GM19468 (cell line): Measurements from ENCODE around the gene RPS17.
"Not testable (repeated sequence)": the region's sequence is repeated elsewhere in the genome, so short reads cannot be mapped to it uniquely, and the experiment has no call there.

ENCODE experiments used
- ATAC-seq: cut with Tn5 transposase; IDR thresholded peaks from one replicate; pipeline ENCODE4 v1.9.1; 2021; ENCODE audit warnings: mild to moderate bottlenecking, moderate library complexity, moderate number of reproducible peaks; ENCODE audit not compliant: unreplicated experiment; ENCODE audit errors: extremely low read depth

Gene RPS17

DNA sequence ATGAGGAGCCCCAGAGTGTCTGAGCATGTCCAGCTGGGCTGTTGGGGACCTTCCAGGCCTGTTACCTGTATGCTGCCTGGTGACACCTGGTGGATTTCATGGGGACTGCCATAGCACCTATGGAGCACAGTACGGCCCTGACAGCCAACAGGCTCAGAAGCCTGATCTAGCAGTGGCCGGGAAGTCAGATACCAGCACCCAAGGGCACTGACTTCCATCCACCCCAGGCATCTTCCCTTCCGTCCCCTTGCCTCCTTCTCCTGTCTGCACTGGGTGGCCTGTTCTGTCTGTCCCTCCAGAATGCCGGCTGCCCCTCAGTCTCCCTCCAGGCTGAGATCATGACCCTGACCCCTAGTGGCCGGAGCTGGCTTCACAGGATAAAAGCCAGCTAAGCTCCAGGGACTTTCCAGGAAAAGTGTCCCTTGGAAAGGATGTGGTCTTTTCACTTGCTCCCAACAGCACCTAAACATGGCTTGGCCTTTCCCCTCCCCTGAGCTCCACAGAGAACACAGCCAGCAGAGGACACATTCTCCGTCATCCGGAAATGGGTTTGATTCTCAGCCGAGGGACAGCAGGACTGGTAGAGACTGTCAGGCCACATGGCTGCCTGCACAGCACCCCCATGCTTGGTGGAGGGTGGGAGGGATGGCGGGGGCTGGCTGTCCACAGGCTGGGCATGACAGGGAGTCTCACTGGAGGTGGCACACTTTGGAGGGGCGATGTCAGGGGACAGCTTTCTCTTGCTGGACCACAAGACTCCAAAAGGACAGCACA lies 9.5 kb downstream of the RPS17 start:
- ATAC-seq = no peak

DNA sequence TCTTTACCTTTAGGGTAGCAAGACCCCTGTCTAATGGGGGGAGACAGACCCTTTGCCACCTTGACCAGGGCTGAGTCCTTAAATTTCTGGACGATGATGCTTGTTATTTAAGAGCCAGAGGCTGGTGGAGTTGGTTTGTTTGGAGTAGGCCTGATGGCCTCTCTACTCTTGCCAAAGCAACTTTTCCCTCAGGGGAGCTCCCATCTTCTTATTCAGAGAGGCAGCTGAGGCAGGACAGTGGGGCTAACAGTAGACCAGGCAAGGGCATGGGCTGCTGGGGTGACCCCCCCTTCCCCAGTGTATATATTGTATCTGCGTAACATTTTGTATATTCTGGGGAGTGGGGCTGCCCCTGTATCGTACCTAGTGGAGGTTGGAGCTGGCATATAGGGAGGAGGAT lies 10.3 kb downstream of the RPS17 start:
- no peak for ATAC-seq

DNA sequence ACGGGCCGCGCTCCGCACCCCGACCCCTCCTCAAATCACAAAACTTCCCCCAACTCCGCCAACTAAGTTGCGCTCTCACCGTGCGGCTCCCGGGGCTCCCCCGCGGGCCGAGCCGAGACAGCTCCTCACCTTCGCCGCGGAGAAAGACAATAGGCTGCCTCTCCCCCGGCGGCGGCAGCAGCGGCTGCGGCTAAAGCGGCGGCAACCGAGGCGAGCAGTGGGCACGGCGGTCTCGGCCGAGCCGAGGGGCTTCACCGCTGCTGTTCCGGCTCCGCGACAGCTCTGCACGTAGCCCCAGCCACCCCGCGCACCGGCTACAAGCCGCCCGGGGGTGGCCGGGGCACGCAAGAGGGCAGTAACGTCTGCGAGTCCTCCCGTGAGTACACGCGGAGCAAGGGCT lies 26.7 kb downstream of the RPS17 start:
- ATAC-seq = not testable (repeated sequence)

DNA sequence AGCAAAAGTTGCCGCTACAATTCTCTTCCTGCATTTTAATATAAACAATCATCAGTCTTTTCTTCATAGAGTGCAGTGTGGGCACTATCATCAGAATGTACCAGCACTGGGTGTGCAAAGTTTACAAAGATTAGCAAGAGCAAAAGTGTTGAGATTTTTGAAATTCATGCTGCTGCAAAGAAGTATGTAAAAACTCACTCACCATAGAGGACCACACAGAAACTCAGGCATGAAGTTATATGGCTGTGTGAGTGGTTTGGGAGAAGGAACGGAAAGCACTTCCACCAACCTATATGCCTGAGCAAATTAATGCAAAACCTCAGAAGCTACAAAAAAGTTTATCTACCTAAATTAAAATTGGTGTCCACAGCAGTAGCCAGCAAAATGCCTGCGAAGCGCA lies 32.6 kb downstream of the RPS17 start:
- not testable (repeated sequence) for ATAC-seq

DNA sequence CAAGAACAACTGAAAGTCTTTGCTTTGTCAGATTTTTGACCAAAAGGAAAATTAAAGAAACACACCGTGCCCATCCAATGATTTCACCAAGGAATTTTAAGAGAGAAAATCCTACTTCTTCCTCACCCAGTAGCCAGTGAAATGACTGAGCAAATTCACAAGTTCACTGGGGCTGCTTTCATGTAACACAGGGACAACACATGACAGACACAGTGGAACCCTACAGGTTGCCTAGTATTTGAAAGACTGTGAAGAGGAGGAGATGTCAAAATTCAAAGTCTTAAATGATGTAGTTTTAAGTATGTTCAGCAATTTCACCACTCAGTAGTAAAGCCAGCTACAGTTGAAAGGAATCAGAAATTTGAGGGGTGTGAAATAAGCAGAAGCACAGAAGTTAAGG lies 33.2 kb downstream of the RPS17 start:
- ATAC-seq = not testable (repeated sequence)

DNA sequence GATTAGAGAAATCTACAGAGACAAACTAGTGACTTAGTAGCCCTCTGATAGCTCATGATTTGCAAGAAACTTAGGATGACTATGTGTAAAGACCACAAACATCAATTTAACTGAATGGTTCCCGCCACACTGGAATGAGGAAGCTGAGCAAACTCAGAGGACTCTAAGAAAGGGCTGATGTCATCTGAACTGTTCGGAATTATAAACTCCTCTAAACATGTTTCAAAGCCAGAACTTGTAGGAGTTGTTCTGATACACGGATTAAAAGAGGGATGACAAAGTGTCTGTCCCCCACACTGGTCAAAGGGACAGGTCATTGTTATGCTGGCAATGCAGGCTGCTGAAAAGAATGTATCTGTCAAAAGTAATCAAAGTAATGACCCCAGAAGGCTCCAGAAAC lies 34.4 kb downstream of the RPS17 start:
- not testable (repeated sequence) for ATAC-seq

DNA sequence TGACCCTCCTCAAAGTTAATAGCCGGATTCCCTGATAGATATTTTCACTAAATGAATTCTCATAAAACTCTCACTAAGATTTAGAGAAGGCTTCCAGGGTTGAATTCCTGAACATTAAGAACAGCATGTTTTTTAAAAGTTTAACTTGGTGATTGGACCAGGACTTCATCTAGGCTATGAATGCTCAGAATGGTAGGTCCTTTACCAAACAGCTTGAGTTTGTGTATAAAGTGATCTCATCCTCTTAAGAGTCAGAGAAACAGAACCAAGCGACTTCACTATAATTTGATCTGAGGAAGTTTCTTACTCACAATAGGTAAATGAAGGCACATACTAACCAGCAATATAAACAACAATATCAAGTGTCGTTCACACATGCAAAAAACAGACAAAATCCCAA lies 36.2 kb downstream of the RPS17 start:
- not testable (repeated sequence) for ATAC-seq

DNA sequence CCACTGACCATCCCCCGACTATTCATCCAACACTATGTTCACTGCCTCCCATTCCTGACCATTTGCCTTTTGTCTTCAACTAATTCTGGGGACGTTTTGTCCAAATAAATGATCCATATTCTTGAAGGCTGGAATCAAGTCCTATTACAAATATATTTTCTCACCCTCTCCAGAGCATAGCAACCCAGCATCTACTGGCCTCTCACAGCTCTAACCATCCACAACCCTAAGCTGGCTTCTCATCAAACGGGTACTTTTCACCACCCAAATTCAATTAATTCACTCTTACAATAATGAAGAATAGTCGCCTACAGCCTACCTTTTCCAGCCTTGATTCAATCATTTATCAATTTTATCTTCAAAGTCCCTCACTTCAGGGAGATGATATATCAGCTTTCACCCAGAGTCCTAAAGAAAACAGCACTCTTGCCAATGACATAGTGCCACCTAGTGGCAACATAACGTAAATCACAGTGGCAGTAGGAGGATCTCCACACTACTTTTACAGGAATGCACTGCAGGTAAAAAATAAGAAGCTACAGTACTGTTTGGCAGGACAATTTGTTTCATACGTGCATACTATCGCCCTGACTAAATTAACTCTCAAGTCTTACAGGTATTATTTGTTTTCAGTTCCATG lies 37.4 kb downstream of the RPS17 start:
- ATAC-seq = not testable (repeated sequence)

DNA sequence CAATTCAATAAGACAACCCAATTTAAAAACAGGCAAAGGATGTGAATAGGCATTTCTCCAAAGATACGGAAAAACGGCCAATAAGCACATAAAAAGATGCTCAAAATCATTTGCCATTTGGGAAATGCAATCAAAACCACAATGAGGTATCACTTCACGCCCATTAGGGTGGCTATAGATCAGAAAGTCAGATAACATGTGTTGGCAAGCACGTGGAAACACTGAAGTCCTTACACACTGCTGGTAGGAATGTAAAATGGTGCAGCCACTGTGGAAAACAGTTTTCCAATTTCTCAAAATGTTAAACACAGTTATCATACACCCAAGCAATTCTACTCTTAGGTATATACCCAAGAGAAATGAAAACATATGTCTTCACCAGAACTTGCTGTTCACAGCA lies 39.5 kb downstream of the RPS17 start:
- ATAC-seq = not testable (repeated sequence)

DNA sequence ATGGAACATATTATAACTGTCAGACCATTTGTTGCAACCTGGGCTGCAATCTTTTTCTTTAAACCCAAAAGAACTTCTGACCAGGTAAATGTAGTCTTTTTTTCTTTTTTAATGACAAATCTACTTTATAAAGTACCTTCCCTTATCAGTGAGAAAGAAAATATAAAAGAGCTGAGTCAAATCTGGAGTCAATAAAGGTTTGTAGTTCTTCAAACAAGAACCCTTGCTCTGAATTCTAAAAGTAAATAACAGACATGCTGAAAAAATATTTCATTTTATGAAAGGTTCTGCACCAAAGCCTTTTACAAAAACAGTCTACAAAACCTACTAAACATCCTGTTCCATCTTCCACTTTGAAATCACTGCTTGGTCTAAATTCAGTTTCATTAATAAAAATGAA lies 42.3 kb downstream of the RPS17 start:
- ATAC-seq = not testable (repeated sequence)

DNA sequence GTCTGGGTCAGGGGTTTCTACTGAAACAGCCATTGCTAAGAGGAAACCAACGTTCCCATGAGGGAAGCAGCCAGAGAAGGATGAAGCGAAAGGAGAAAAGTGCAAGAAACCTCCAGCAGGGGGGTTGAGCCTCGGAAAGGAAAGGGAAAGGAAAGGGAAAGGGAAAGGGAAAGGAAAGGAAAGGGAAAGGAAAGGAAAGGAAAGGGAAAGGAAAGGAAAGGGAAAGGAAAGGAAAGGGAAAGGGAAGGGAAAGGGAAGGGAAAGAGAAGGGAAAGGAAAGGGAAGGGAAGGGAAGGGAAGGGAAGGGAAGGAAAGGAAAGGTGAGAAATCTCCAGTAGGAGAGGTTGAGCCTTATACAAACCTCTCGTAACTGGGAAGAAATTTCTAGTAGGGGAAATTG lies 52.0 kb downstream of the RPS17 start:
- not testable (repeated sequence) for ATAC-seq

DNA sequence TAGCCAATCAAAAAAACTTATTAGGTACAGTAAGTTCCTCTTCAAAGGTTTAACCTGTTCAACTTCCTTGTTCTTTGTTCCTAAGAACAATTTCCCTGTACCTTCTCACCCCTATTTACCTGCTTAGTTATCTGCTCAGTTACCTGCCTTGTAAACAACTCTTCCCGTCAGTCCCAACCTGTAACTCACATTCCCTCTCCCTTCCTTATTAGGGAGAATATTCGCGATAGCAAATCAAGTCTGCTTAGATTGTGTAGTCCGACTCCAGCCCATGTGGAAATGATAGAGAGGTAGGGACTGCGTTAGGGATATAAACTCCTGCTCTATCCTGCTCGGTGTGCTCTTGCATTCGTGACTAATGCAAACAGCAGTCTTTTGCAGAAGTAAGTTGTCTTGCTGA lies 53.2 kb downstream of the RPS17 start:
- ATAC-seq = not testable (repeated sequence)
